Neural cell (in vitro differentiated cells): ENCODE data around the gene IL9. TPM values are rescaled to one million over a fixed set of nuclear protein-coding genes. Genes with fewer than 3 reads are reported as not detected.

Experiments
- H2AFZ ChIP-seq: fragments of 200-600, 300-800 bp; sonication (generic), shearing (Covaris generic); 2 replicates; pipeline ENCODE4 v1.6.0; 2014; ENCODE audit warnings: low read depth, mild to moderate bottlenecking, antibody characterized with exemption, low read length, moderate library complexity
- H3F3A ChIP-seq: fragments of 200-600 bp; shearing (Covaris generic); 2 replicates; pipeline ENCODE4 v1.6.1; 2016; ENCODE audit warnings: mild to moderate bottlenecking, moderate library complexity, mixed read lengths, antibody characterized with exemption, low read length; ENCODE audit not compliant: insufficient read depth, poor library complexity, severe bottlenecking
- H3K27ac ChIP-seq: fragments of 200-600, 300-800 bp; sonication (generic), shearing (Covaris generic); 2 replicates; pipeline ENCODE4 v1.5.1; 2014; ENCODE audit warnings: mild to moderate bottlenecking, low read length, moderate library complexity
- H3K27me3 ChIP-seq: fragments of 300-800, 200-600 bp; sonication (generic), shearing (Covaris generic); 2 replicates; pipeline ENCODE4 v1.6.0; 2014; ENCODE audit warnings: mild to moderate bottlenecking, low read depth, low read length, moderate library complexity; ENCODE audit not compliant: insufficient read depth
- H3K36me3 ChIP-seq: fragments of 300-800, 200-600 bp; sonication (generic), shearing (Covaris generic); 2 replicates; pipeline ENCODE4 v1.5.1; 2014; ENCODE audit warnings: mild to moderate bottlenecking, antibody characterized with exemption, low read length, moderate library complexity; ENCODE audit not compliant: insufficient read depth
- H3K4me2 ChIP-seq: fragments of 300-800, 200-600 bp; sonication (generic), shearing (Covaris generic); 2 replicates; pipeline ENCODE4 v1.6.0; 2014; ENCODE audit warnings: mild to moderate bottlenecking, low read length
- H3K4me3 ChIP-seq: fragments of 300-800, 200-600 bp; sonication (generic), shearing (Covaris generic); 2 replicates; pipeline ENCODE4 v1.5.1; 2014; ENCODE audit warnings: mild to moderate bottlenecking, low read length, moderate library complexity
- H3K79me2 ChIP-seq: fragments of 200-600 bp; shearing (Covaris generic); replicated peaks from 2 replicates; pipeline ENCODE4 v1.6.0; 2014; ENCODE audit warnings: mild to moderate bottlenecking, low read length, moderate library complexity; ENCODE audit not compliant: insufficient read depth
- H3K9ac ChIP-seq: fragments of 300-800, 200-600 bp; sonication (generic), shearing (Covaris generic); 2 replicates; pipeline ENCODE4 v1.6.1; 2016; ENCODE audit warnings: mild to moderate bottlenecking, low read length, mixed read lengths
- H3K9me2 ChIP-seq: fragments of 200-600 bp; shearing (Covaris generic); 2 replicates; pipeline ENCODE4 v1.6.1; 2016; ENCODE audit warnings: mild to moderate bottlenecking, low read length, mixed read lengths; ENCODE audit not compliant: insufficient read depth
- H3K9me3 ChIP-seq: fragments of 200-600, 300-800 bp; sonication (generic), shearing (Covaris generic); 2 replicates; pipeline ENCODE4 v1.6.1; 2016; ENCODE audit warnings: mild to moderate bottlenecking, mixed run types, low read length, moderate library complexity, mixed read lengths
- H4K20me1 ChIP-seq: fragments of 200-600 bp; shearing (Covaris generic); 2 replicates; pipeline ENCODE4 v1.6.1; 2016; ENCODE audit warnings: mild to moderate bottlenecking, mixed run types; ENCODE audit not compliant: insufficient read depth
- CTCF ChIP-seq: fragments of 450-650 bp; IDR thresholded peaks from 2 replicates; pipeline ENCODE4 v1.5.1; 2014; ENCODE audit warnings: antibody characterized with exemption, mild to moderate bottlenecking, moderate library complexity; ENCODE audit not compliant: poor library complexity, severe bottlenecking
- EP300 ChIP-seq: fragments of 450-650 bp; conservative IDR thresholded peaks from 2 replicates; pipeline ENCODE4 v1.6.1; 2014; ENCODE audit warnings: antibody characterized with exemption, mild to moderate bottlenecking, moderate library complexity; ENCODE audit not compliant: poor library complexity, severe bottlenecking
- EZH2 ChIP-seq: fragments of 200-600, 300-800 bp; shearing (Covaris generic), sonication (generic); IDR thresholded peaks from 2 replicates; pipeline ENCODE4 v1.6.1; 2014; ENCODE audit warnings: antibody characterized with exemption, low read length, borderline replicate concordance, mild to moderate bottlenecking; ENCODE audit not compliant: insufficient read depth, poor library complexity, severe bottlenecking
- MXI1 ChIP-seq: fragments of 450-650 bp; conservative IDR thresholded peaks from 2 replicates; pipeline ENCODE4 v1.6.1; 2014; ENCODE audit warnings: antibody characterized with exemption, mild to moderate bottlenecking; ENCODE audit not compliant: poor library complexity, severe bottlenecking
- POLR2AphosphoS5 ChIP-seq: IDR thresholded peaks from 2 replicates; pipeline ENCODE4 v1.6.1; 2012
- RAD21 ChIP-seq: fragments of 450-650 bp; conservative IDR thresholded peaks from 2 replicates; pipeline ENCODE4 v1.6.1; 2014; ENCODE audit warnings: antibody characterized with exemption, mild to moderate bottlenecking, moderate library complexity
- SMC3 ChIP-seq: fragments of 450-650 bp; conservative IDR thresholded peaks from 2 replicates; pipeline ENCODE4 v1.6.1; 2014; ENCODE audit warnings: antibody characterized with exemption, mild to moderate bottlenecking, moderate library complexity; ENCODE audit not compliant: poor library complexity
- TAF1 ChIP-seq: IDR thresholded peaks from 2 replicates; pipeline ENCODE4 v1.6.1; 2012; ENCODE audit warnings: low read depth
- polyA plus RNA-seq: library from polyadenylated mRNA; depleted of rRNA; stranded (reverse); fragments of >200 nt; gene quantifications from 2 replicates; pipeline ENCODE4 v1.2.3, GENCODE V29; 2014
- TF ChIP-seq, protein P1 (sequence below): IDR thresholded peaks from 2 replicates; pipeline ENCODE4 v1.6.1; 2012; ENCODE audit warnings: borderline replicate concordance

Gene IL9
- polyA plus RNA-seq, 1 donor from 2014 or later: not detected

- no peaks in the 10 kb centered on the region for H3K9me3 ChIP-seq
- H3K4me3 ChIP-seq: no peak overlapping the region
- no peaks in the 10 kb centered on the region for H3K79me2 ChIP-seq
- no peaks in the 10 kb centered on the region for H3K27me3 ChIP-seq
- no peak for TF ChIP-seq MXI1
- no peak for TF ChIP-seq POLR2AphosphoS5
- no peak for TF ChIP-seq TAF1
- TF ChIP-seq, protein P1, sequence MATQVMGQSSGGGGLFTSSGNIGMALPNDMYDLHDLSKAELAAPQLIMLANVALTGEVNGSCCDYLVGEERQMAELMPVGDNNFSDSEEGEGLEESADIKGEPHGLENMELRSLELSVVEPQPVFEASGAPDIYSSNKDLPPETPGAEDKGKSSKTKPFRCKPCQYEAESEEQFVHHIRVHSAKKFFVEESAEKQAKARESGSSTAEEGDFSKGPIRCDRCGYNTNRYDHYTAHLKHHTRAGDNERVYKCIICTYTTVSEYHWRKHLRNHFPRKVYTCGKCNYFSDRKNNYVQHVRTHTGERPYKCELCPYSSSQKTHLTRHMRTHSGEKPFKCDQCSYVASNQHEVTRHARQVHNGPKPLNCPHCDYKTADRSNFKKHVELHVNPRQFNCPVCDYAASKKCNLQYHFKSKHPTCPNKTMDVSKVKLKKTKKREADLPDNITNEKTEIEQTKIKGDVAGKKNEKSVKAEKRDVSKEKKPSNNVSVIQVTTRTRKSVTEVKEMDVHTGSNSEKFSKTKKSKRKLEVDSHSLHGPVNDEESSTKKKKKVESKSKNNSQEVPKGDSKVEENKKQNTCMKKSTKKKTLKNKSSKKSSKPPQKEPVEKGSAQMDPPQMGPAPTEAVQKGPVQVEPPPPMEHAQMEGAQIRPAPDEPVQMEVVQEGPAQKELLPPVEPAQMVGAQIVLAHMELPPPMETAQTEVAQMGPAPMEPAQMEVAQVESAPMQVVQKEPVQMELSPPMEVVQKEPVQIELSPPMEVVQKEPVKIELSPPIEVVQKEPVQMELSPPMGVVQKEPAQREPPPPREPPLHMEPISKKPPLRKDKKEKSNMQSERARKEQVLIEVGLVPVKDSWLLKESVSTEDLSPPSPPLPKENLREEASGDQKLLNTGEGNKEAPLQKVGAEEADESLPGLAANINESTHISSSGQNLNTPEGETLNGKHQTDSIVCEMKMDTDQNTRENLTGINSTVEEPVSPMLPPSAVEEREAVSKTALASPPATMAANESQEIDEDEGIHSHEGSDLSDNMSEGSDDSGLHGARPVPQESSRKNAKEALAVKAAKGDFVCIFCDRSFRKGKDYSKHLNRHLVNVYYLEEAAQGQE: no peak
- no peak for TF ChIP-seq EZH2
- no peak for TF ChIP-seq SMC3
- no peak for TF ChIP-seq EP300
- no peak for TF ChIP-seq CTCF
- no peaks in the 10 kb centered on the region for H4K20me1 ChIP-seq
- no peak overlapping the region for H3K4me2 ChIP-seq
- no peak overlapping the region for H3K27ac ChIP-seq
- no peaks in the 10 kb centered on the region for H3F3A ChIP-seq
- H3K36me3 ChIP-seq: no peaks in the 10 kb centered on the region
- H2AFZ ChIP-seq: no peak overlapping the region
- no peak overlapping the region for H3K9ac ChIP-seq
- no peaks in the 10 kb centered on the region for H3K9me2 ChIP-seq
Observed at GRCh38 chr5:135894276-135894675, 1.4 kb downstream of the IL9 start.

GRCh38 chr5:135891791-135892190 is 3.9 kb downstream of the IL9 start:
- no peaks in the 10 kb centered on the region for H3K36me3 ChIP-seq
- H3K9me2 ChIP-seq: no peaks in the 10 kb centered on the region
- no peaks in the 10 kb centered on the region for H3K9me3 ChIP-seq
- no peaks in the 10 kb centered on the region for H4K20me1 ChIP-seq
- no peaks in the 10 kb centered on the region for H3K27me3 ChIP-seq
- H2AFZ ChIP-seq: no peak overlapping the region
- TF ChIP-seq MXI1: no peak
- TF ChIP-seq EP300: no peak
- TF ChIP-seq EZH2: no peak
- peak; percentile 24 for TF ChIP-seq SMC3
- TF ChIP-seq TAF1: no peak
- peak; percentile 22 for TF ChIP-seq RAD21
- TF ChIP-seq POLR2AphosphoS5: no peak
- TF ChIP-seq, protein P1: no peak
- peak; percentile 35 for TF ChIP-seq CTCF
- no peak overlapping the region for H3K4me2 ChIP-seq
- H3K79me2 ChIP-seq: no peaks in the 10 kb centered on the region
- no peaks in the 10 kb centered on the region for H3F3A ChIP-seq
- H3K4me3 ChIP-seq: no peak overlapping the region
- no peak overlapping the region for H3K27ac ChIP-seq
- no peak overlapping the region for H3K9ac ChIP-seq
